ENCODE results near the gene TMEM192. TPM values are rescaled to one million over a fixed set of nuclear protein-coding genes. Genes with fewer than 3 reads are reported as not detected.

The TMEM192 gene
- total and polyA plus RNA-seq, 2 experiments from 2014 or later: 6.9 to 10.8 TPM

GRCh38 chr4:165154482-165154881 lies 41.8 kb upstream of the TMEM192 start (continued):
- TF ChIP-seq ZNF462 (CRISPR knock-in tag; IDR thresholded peaks at IDR 0.05) (no peak), ZNF331 (CRISPR knock-in tag; IDR thresholded peaks at IDR 0.05; ENCODE audit: low read depth) (no peak), JUNB (IDR thresholded peaks at IDR 0.05; ENCODE audit: unreplicated experiment) (no peak), REST (IDR thresholded peaks at IDR 0.05; ENCODE audit: unreplicated experiment) (no peak)

GRCh38 chr4:165152527-165152926 lies 39.9 kb upstream of the TMEM192 start:
- H3K27ac Mint-ChIP-seq: no peak overlapping the region
- TF ChIP-seq NANOG (IDR thresholded peaks at IDR 0.05; ENCODE audit: borderline replicate concordance): no peak
- no peak for TF ChIP-seq REST (IDR thresholded peaks at IDR 0.05; ENCODE audit: unreplicated experiment)
- no peak for TF ChIP-seq EZH2phosphoT487 (IDR thresholded peaks at IDR 0.05; ENCODE audit: unreplicated experiment)
- TF ChIP-seq ZNF114 (CRISPR knock-in tag; IDR thresholded peaks at IDR 0.05): no peak
- TF ChIP-seq CREB1 (CRISPR knock-in tag; IDR thresholded peaks at IDR 0.05; ENCODE audit: low read depth): no peak
- TF ChIP-seq ETS1 (IDR thresholded peaks at IDR 0.05): no peak
- no peak for TF ChIP-seq ZNF331 (CRISPR knock-in tag; IDR thresholded peaks at IDR 0.05; ENCODE audit: low read depth)

More at GRCh38 chr4:165152527-165152926, 39.9 kb upstream of the TMEM192 start:
- H3K9me3 Mint-ChIP-seq: peaks cover 6% of the 10 kb centered on the region; the same call in 1 of the 3 replicates
- Histone ChIP-seq H2AFZ (no peak overlapping the region), H4K20me1 (replicated peaks; ENCODE audit: insufficient read depth) (no peaks in the 10 kb centered on the region), H3F3A (replicated peaks; ENCODE audit: low read depth) (no peaks in the 10 kb centered on the region), H3K4me2 (no peak overlapping the region), H3K9me2 (ENCODE audit: insufficient read depth) (no peaks in the 10 kb centered on the region; the same call in 1 of the 2 replicates), H3K27ac (ENCODE audit: low read depth) (no peak overlapping the region), H3K79me2 (replicated peaks; ENCODE audit: insufficient read depth) (no peaks in the 10 kb centered on the region), H3K4me3 (no peak overlapping the region), H3K27me3 (ENCODE audit: insufficient read depth) (no peaks in the 10 kb centered on the region), H3K4me1 (ENCODE audit: insufficient read depth) (no peaks in the 10 kb centered on the region), H3K36me3 (ENCODE audit: insufficient read depth) (no peaks in the 10 kb centered on the region)
- no peaks in the 10 kb centered on the region for H3K27me3 Mint-ChIP-seq (ENCODE audit: insufficient read depth, low read depth, poor library complexity)
- no peak for DNase-seq (ENCODE audit: low spot score)
- H3K36me3 Mint-ChIP-seq (ENCODE audit: low read depth): no peaks in the 10 kb centered on the region
- ATAC-seq: no peak
- no peaks in the 10 kb centered on the region for H3K4me1 Mint-ChIP-seq
- no peak overlapping the region for H3K4me3 Mint-ChIP-seq

All from GM23338 (cell line).